NCI-H82 treated with DMSO at 0.1 percent for 48 hours (cell line): ENCODE results near the gene RNF181.
A peak's percentile ranks its signal among the peaks of the same experiment; 100 is the strongest.
"Not testable (repeated sequence)": the region's sequence is repeated elsewhere in the genome, so short reads cannot be mapped to it uniquely, and the experiment has no call there.

Experiments
- DNase-seq: peaks from one replicate; lab custom pipeline; 2025; ENCODE audit not compliant: unreplicated experiment; lab: John Stamatoyannopoulos, UW

The RNF181 gene

DNA sequence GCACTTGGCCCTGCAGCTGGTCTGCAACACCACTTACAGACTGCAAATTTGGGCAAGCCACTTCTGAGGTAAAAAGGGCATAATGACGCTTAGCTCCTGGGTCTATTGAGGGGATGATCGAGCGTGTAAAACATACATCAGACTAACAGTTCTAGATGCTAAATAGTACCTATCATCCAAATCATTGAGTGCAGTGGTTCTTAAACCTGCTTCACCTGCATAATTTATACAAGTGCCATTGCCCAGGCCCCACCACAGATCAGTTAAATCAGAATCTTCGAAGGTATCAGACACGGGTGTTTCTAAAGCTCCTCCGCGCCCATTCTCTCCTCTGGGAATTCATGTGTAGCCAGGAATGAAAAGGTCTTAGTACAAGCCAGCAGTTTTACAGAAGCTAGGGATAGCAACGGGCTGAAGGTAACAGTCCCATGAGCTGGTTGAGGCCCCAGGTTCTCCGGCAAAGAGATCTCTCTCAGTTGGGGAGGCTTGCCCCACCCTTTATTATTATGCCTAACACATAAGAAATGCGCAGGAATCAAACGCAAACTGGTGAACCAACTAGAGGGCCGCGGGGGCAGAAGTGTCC, 737 bp upstream of the RNF181 start:
- no peak for DNase-seq

DNA sequence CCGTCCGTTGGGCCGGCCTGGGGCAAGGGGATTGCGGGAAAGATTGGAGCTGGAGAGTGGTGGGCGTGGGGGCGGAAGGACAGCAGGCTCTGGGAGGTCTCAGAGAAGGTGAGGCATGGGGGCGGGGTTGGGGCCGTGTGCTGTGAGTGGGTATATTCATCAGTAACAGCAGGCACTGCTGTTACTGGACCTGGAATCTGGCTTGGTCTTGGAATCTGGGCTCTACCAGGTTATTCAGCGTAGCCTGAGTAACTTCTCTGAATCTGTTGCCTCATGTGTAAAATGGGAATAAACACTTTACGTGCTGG, 435 bp downstream of the RNF181 start:
- DNase-seq = no peak

DNA sequence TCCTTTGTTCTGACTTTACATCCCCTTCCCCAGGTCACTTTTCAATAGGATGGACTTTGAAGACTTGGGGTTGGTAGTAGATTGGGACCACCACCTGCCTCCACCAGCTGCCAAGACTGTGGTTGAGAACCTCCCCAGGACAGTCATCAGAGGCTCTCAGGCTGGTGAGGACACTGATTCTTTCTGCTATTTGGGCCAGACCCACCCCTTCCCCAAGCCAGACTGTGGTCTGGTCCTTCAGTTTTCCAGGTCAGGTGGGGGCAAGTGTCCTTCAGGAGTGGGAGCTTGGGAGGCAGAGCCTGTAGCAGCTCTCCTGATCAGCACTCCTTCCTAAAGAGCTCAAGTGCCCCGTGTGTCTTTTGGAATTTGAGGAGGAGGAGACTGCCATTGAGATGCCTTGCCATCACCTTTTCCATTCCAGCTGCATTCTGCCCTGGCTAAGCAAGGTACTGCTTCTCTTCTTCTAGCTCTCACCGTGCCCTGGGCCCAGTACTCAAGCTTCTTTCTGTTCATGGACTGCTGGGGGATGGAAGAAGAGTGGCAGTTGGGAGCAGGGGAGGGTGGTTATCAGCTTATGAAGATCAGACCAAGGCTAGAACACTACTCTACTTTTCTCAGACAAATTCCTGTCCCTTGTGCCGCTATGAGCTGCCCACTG, 1.1 kb downstream of the RNF181 start:
- DNase-seq = no peak

- DNase-seq = no peak
Measured at GRCh38 chr2:85597241-85597640, 1.7 kb downstream of the RNF181 start.

GRCh38 chr2:85598594-85599340, 3.2 kb downstream of the RNF181 start:
- no peak for DNase-seq

GRCh38 chr2:85599468-85600234, 4.1 kb downstream of the RNF181 start:
- DNase-seq = no peak

DNA sequence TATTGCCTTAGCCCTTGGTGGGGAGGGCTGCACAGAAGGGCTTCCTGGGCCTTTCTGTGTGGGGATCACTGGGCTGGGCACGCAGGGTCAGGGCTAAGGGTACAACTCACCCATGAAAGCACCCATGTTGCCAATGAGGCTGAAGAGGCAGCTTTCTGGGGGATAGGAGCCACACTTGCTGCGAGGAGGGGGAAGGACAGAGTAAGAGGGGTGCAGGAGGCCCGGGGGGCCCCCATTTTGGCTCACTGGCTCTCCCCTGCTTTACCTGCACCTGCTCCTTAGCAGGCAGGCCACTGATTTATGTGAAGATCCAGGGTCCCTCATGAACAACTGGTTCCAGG, 4.7 kb downstream of the RNF181 start:
- no peak for DNase-seq

DNA sequence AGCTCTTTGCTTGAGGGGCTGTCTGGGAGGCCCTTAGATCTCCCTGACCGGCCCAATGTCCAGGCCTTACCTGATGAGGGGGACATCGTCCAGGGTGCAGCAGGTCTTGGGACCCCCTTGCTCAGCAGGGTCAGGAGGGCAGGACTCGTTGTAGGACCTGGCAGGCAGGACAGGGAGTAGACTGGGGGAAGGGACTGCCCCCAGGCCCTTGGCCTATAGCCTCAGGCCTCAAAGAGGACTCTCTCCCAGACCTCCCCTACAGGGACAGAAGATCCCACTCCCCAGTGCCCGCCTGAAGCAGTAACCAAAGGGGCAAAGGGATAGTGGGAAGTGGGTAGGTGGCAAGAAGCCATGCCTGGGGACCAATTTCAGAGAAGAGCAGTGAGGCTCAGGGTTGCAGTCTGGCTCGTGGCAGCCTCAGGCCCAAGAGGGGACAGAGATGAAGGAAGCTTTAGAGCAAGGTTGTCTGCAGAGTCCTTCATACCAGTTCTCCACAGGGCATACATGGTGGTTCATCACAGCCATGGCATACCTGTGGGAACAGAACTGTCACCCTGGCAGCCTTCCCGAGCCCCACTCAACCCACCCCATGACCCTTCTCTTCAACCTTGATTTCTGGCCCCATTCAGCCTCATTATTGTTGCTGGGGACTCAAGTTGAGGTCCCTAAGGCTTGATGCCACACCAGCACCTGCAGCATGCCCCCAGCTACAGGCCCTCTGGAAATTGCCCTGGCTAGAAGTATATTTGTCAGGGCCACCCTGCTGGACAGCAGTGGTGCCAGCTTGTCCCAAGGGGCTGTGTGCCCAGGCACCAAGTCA, 5.6 kb downstream of the RNF181 start:
- DNase-seq = no peak

- no peak for DNase-seq
Measured at GRCh38 chr2:85601771-85602475, 6.4 kb downstream of the RNF181 start.

GRCh38 chr2:85602476-85603234, 7.1 kb downstream of the RNF181 start, which contains the start of gene TMEM150A:
Gene TMEM150A, minus strand, starts transcription at chr2:85602698. Its CDS starts 750 bp downstream, at chr2:85601948.
- peak; percentile 64 for DNase-seq

DNA sequence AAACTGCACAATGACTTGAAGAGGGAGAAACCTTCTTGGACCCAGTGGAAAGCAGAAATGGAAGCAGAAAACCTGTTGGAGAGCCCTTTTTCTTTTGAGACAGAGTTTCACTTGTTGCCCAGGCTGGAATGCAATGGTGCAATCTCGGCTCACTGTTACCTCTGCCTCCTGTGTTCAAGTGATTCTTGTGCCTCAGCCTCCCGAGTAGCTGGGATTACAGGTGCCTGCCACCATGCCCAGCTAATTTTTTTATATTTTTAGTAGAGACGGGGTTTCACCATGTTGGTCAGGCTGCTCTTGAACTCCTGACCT, 8.5 kb downstream of the RNF181 start:
- not testable (repeated sequence) for DNase-seq

DNA sequence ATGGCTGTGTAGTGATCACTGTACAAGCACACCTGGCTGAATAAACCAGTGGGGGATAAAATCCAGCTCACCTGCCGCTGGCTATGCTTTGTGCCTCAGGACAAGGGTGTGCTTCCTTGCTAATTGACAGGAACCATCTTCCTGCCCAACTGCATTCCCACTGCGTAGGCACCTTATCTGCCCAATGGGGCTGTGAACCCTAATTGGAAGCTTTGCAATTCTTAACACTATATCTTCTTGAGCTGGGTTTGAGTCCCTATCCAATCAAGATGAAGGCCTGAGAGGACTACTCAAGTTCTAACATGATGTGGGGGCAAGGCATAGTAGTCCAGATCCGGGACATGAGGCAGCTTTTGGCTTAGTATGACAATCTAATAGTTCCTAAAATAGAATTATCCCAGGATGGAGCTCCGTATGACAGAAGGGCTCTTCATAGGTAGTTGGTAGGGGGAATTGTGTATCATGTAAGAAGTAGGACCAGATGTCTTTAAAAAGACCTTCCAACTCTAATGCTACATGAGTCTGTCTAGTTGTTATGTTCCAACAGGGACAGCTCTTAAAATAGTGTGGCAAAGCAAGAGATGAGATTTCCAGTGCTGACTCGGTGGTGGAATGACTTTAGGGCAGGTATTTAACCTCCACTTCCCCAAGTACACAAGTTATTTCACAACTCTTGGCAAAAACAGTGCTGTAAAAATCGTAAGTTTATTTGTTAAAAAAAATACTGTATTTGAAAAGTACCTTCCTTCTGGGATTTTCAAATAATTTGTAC, 9.2 kb downstream of the RNF181 start:
- no peak for DNase-seq

- DNase-seq = no peak
Measured at GRCh38 chr2:85605406-85606115, 10.0 kb downstream of the RNF181 start.

GRCh38 chr2:85606116-85606455, 10.5 kb downstream of the RNF181 start:
- DNase-seq = no peak

GRCh38 chr2:85607268-85608215, 12.0 kb downstream of the RNF181 start:
- DNase-seq = no peak

DNA sequence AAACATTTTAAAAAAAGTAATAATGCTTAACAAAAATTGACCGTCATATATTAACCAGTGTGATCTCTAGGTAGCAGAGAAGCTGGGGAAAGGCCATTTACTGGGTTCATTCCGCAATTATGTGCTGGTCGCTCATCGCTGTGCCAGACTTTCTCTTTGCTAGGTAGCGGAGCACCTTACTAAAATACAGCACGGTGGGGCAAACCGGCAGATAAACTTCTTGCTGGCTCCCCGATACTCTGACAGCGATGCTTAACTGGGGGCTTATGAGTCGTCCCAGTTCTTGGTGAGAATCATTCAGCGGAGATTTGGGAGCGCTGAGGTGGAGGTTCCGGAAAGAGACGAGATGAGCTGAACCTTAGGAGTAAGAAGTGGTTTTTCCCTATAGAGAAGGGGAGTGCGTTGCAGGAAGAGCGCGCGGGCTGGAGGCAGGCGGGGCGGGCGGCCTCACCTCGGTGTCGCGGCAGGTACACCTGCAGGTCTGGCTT, 15.7 kb downstream of the RNF181 start:
- peak; percentile 8 for DNase-seq
